Endothelial cell of umbilical vein (primary cell): ENCODE data around the gene GSN. TPM values are rescaled to one million over a fixed set of nuclear protein-coding genes. Genes with fewer than 3 reads are reported as not detected.

ENCODE experiments used
- BruUV-seq: library from RNA; stranded (reverse); fragments of 400-500 nt; replicated peaks from 2 replicates; lab custom pipeline; 2021; lab: Mats Ljungman, UMichigan
- CTCF ChIA-PET: fragments of 300-600, 350-600 bp; sonication (Branson Sonifier 250); formaldehyde crosslinking; loops from one replicate; lab custom pipeline; 2021; ENCODE audit warnings: antibody characterized with exemption, inconsistent platforms; lab: Charles Lee
- POLR2A ChIA-PET: fragments of 300-600, 350-600 bp; sonication (Branson Sonifier 250); formaldehyde crosslinking; loops from one replicate; lab custom pipeline; 2021; ENCODE audit warnings: antibody characterized with exemption, inconsistent platforms; lab: Charles Lee
- DNase-seq: peaks from one replicate; pipeline ENCODE4 v3.0.0-alpha.2; 2011; ENCODE audit warnings: low read depth, low spot score
- FAIRE-seq: peaks from 2 replicates; lab custom pipeline; 2011; peaks lifted over from hg19 to GRCh38; lab: Jason Lieb, UNC
- H2AFZ ChIP-seq: 2 replicates; pipeline ENCODE4 v1.6.0; 2012; ENCODE audit warnings: low read depth, low read length, control low read depth, inconsistent platforms
- H3K27ac ChIP-seq: 2 replicates; pipeline ENCODE4 v1.5.1; 2011; ENCODE audit warnings: low read depth, mild to moderate bottlenecking, control low read depth, low read length, moderate library complexity; ENCODE audit not compliant: insufficient read depth
- H3K27me3 ChIP-seq, 2 experiments: 2 replicates each; pipeline versions ENCODE4 v1.6.0 to v1.6.1; 2011; ENCODE audit warnings: low read length in 2 of 2, mixed read lengths in 1 of 2; ENCODE audit not compliant: control insufficient read depth in 2 of 2, insufficient read depth in 2 of 2
- H3K36me3 ChIP-seq, 2 experiments: 2 replicates in 1 of 2; 3 replicates in 1 of 2; pipeline ENCODE4 v1.5.1; 2011; ENCODE audit warnings: low read length in 2 of 2, mild to moderate bottlenecking in 1 of 2, moderate library complexity in 1 of 2; ENCODE audit not compliant: control insufficient read depth in 2 of 2, insufficient read depth in 2 of 2; ENCODE audit errors: extremely low read depth in 1 of 2
- H3K4me1 ChIP-seq: 3 replicates; pipeline ENCODE4 v1.5.1; 2011; ENCODE audit warnings: mild to moderate bottlenecking, low read length; ENCODE audit not compliant: control insufficient read depth, insufficient read depth; ENCODE audit errors: extremely low read depth
- H3K4me2 ChIP-seq: 2 replicates; pipeline ENCODE4 v1.6.1; 2011; ENCODE audit warnings: low read length, control low read depth, mixed read lengths; ENCODE audit not compliant: insufficient read depth
- H3K4me3 ChIP-seq, 3 experiments: fragments of 200-600 bp in 1 of 3; sonication (generic), shearing (Covaris generic) in 1 of 3; replicated peaks in 1 of 3; 2 replicates each; pipeline ENCODE4 v1.5.1; 2011 to 2016; ENCODE audit warnings: control low read depth in 3 of 3, low read length in 3 of 3, mild to moderate bottlenecking in 2 of 3, inconsistent platforms in 1 of 3, low read depth in 1 of 3, moderate library complexity in 1 of 3; ENCODE audit not compliant: insufficient read depth in 1 of 3
- H3K79me2 ChIP-seq: 2 replicates; pipeline ENCODE4 v1.6.0; 2012; ENCODE audit warnings: low read length, inconsistent platforms; ENCODE audit not compliant: control insufficient read depth, insufficient read depth
- H3K9ac ChIP-seq: replicated peaks from 2 replicates; pipeline ENCODE3; 2011; ENCODE audit warnings: low read length, control low read depth; ENCODE audit not compliant: insufficient read depth; ENCODE audit errors: extremely low read depth
- H3K9me1 ChIP-seq: replicated peaks from 3 replicates; pipeline ENCODE4 v1.6.0; 2011; ENCODE audit warnings: mild to moderate bottlenecking, low read length; ENCODE audit not compliant: control insufficient read depth, insufficient read depth; ENCODE audit errors: extremely low read depth
- H3K9me3 ChIP-seq: replicated peaks from 2 replicates; pipeline ENCODE4 v1.5.1; 2012; ENCODE audit warnings: low read length, inconsistent platforms; ENCODE audit not compliant: control insufficient read depth, insufficient read depth
- H4K20me1 ChIP-seq: replicated peaks from 2 replicates; pipeline ENCODE3; 2011; ENCODE audit warnings: mild to moderate bottlenecking, low read length; ENCODE audit not compliant: control insufficient read depth, insufficient read depth; ENCODE audit errors: extremely low read depth
- CTCF ChIP-seq, 2 donors: IDR thresholded peaks; 1 replicate in 1 of 2; 2 replicates in 1 of 2; pipeline ENCODE4 v1.5.1; 2011; ENCODE audit warnings: low read length in 2 of 2, mild to moderate bottlenecking in 2 of 2, moderate library complexity in 2 of 2, control low read depth in 1 of 2, inconsistent platforms in 1 of 2, low read depth in 1 of 2; ENCODE audit not compliant: insufficient read depth in 1 of 2; ENCODE audit errors: extremely low read depth in 1 of 2
- EZH2 ChIP-seq: IDR thresholded peaks from 2 replicates; pipeline ENCODE4 v1.6.1; 2012; ENCODE audit warnings: borderline replicate concordance, low read depth, mild to moderate bottlenecking, moderate library complexity, low read length, inconsistent platforms; ENCODE audit not compliant: severe bottlenecking
- FOS ChIP-seq: IDR thresholded peaks from 2 replicates; pipeline ENCODE4 v1.6.1; 2011; ENCODE audit warnings: mild to moderate bottlenecking, low read length, moderate library complexity, borderline replicate concordance; ENCODE audit not compliant: insufficient read depth
- GATA2 ChIP-seq: IDR thresholded peaks from 2 replicates; pipeline ENCODE4 v1.7.0; 2011; ENCODE audit warnings: low read depth, mild to moderate bottlenecking, moderate library complexity, mixed read lengths, low read length; ENCODE audit not compliant: insufficient read length, insufficient read depth
- JUN ChIP-seq: IDR thresholded peaks from 2 replicates; pipeline ENCODE4 v1.6.1; 2011; ENCODE audit warnings: borderline replicate concordance, low read depth; ENCODE audit not compliant: insufficient read length, insufficient read depth
- MYC ChIP-seq: IDR thresholded peaks from one replicate; pipeline ENCODE4 v1.6.1; 2011; ENCODE audit warnings: mild to moderate bottlenecking, low read depth, low read length
- POLR2A ChIP-seq: IDR thresholded peaks from 2 replicates; pipeline ENCODE4 v1.6.1; 2012; ENCODE audit warnings: low read depth, mild to moderate bottlenecking, control low read depth, low read length
- POLR2AphosphoS5 ChIP-seq: IDR thresholded peaks from 2 replicates; pipeline ENCODE4 v1.6.1; 2012; ENCODE audit warnings: low read depth, mild to moderate bottlenecking, control low read depth, low read length, moderate library complexity; ENCODE audit not compliant: insufficient read depth
- dilution Hi-C: fragments of 300-500 bp; cut with MboI; formaldehyde crosslinking; loops from one replicate; pipeline ENCODE4 v1.15.0; 2019; ENCODE audit warnings: low sequenced_read_pairs; ENCODE audit not compliant: extremely low pct_ligation_motif_present
- intact Hi-C: fragments of 100-400 bp; cut with micrococcal nuclease; formaldehyde crosslinking; loops from one replicate; pipeline ENCODE4 v1.10.0; 2022
- polyA plus RNA-seq, 4 experiments: library from polyadenylated mRNA; depleted of rRNA in 3 of 4; stranded (reverse) in 3 of 4; unstranded in 1 of 4; fragments of >200 nt; gene quantifications; 2 replicates each; pipeline versions ENCODE4 v1.2.1 to v1.2.3, GENCODE V29; 2011 to 2012; ENCODE audit warnings: missing spikeins in 1 of 4
- total RNA-seq: library from RNA; stranded (reverse); gene quantifications from 2 replicates; pipeline ENCODE4 v1.2.3, GENCODE V29; 2021
- TF ChIP-seq, protein P1 (sequence below): IDR thresholded peaks from 2 replicates; pipeline ENCODE4 v1.6.1; 2011; ENCODE audit not compliant: insufficient read depth, insufficient read length

Gene GSN
- total and polyA plus RNA-seq, 2 donors (not counting 3 experiments of a cell fraction or from before 2014, with no cell fraction given) = 130 to 232 TPM

- FAIRE-seq = no peak
- dilution Hi-C loops (no loop called here), intact Hi-C loops (no loop called here)
- Histone ChIP-seq H3K4me1 (peaks cover 4% of the 10 kb centered on the region), H3K9ac (no peak overlapping the region), H3K4me2 (no peak overlapping the region), H3K27me3 (no peaks in the 10 kb centered on the region), H3K79me2 (no peaks in the 10 kb centered on the region), H3K4me3 (no peak overlapping the region), H3K9me3 (no peaks in the 10 kb centered on the region), H3K27ac (no peak overlapping the region), H4K20me1 (no peaks in the 10 kb centered on the region), H3K9me1 (no peaks in the 10 kb centered on the region), H2AFZ (no peak overlapping the region), H3K36me3 (peaks cover 3 to 28% of the 10 kb centered on the region in 2 experiments)
- CTCF ChIA-PET = interaction anchor here (0.8 to 1.9 kb wide), 8 partner anchors 11 to 119 kb away, joined by 3 to 15 read pairs (median 4); no protein-coding TSS in a partner anchor
- no peak for TF ChIP-seq CTCF (IDR thresholded peaks at IDR 0.05; ENCODE audit: extremely low read depth in 1 of 2, insufficient read depth in 1 of 2, low read depth in 1 of 2, low read length in 2 of 2)
- TF ChIP-seq MYC = no peak
- TF ChIP-seq JUN = no peak
- TF ChIP-seq EZH2 = no peak
- TF ChIP-seq, protein P1, sequence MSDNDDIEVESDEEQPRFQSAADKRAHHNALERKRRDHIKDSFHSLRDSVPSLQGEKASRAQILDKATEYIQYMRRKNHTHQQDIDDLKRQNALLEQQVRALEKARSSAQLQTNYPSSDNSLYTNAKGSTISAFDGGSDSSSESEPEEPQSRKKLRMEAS = no peak
- no peak for TF ChIP-seq POLR2A
- no peak for TF ChIP-seq FOS
- TF ChIP-seq GATA2 = no peak
- TF ChIP-seq POLR2AphosphoS5 = no peak
- BruUV-seq = no TSS peak
- DNase-seq = no peak
- POLR2A ChIA-PET = no interaction called here
Observed at GRCh38 chr9:121331549-121331948, 63.6 kb downstream of the GSN start.
